SK-N-SH treated with all-trans-retinoic acid at 6 μM for 48 hours (cell line): ENCODE results near the gene WDR37.

ENCODE experiments used
- ATAC-seq: fragments of 200-7000 bp; cut with Tn5 transposase; 3 replicates; pipeline ENCODE4 v1.9.1; 2020; ENCODE audit warnings: mild to moderate bottlenecking, moderate library complexity
- ARNTL ChIP-seq: fragments of 450-650 bp; formaldehyde crosslinking; IDR thresholded peaks from 2 replicates; pipeline ENCODE4 v1.5.0; 2020; ENCODE audit warnings: low read depth, mild to moderate bottlenecking, moderate library complexity, borderline replicate concordance
- BACH2 ChIP-seq: fragments of 250-450 bp; sonication (Bioruptor Pico); IDR thresholded peaks from 2 replicates; pipeline ENCODE4 v1.9.0; 2021; ENCODE audit warnings: mild to moderate bottlenecking, borderline replicate concordance
- CREB5 ChIP-seq: fragments of 250-450 bp; sonication (Bioruptor Pico); IDR thresholded peaks from 2 replicates; pipeline ENCODE4 v1.5.1; 2020; ENCODE audit warnings: low read depth, mild to moderate bottlenecking, moderate library complexity
- CSDC2 ChIP-seq: fragments of 250-450 bp; sonication (Bioruptor Pico); IDR thresholded peaks from 2 replicates; pipeline ENCODE4 v1.5.0; 2020; ENCODE audit warnings: mild to moderate bottlenecking, moderate library complexity
- CSRNP3 ChIP-seq: fragments of 250-450 bp; sonication (Bioruptor Pico); IDR thresholded peaks from 2 replicates; pipeline ENCODE4 v1.5.1; 2021; ENCODE audit warnings: mild to moderate bottlenecking, moderate library complexity
- ESRRG ChIP-seq: fragments of 250-450 bp; sonication (Bioruptor Pico); IDR thresholded peaks from 2 replicates; pipeline ENCODE4 v1.6.1; 2021; ENCODE audit warnings: mild to moderate bottlenecking
- GLIS3 ChIP-seq: fragments of 250-450 bp; sonication (Bioruptor Pico); IDR thresholded peaks from 2 replicates; pipeline ENCODE4 v1.5.0; 2020; ENCODE audit warnings: mild to moderate bottlenecking, moderate library complexity
- OSR1 ChIP-seq: fragments of 250-450 bp; sonication (Bioruptor Pico); IDR thresholded peaks from 2 replicates; pipeline ENCODE4 v1.8.0; 2022; ENCODE audit warnings: moderate library complexity, mild to moderate bottlenecking, inconsistent platforms
- PATZ1 ChIP-seq: fragments of 250-450 bp; sonication (Bioruptor Pico); IDR thresholded peaks from 2 replicates; pipeline ENCODE4 v1.8.0; 2020; ENCODE audit warnings: mild to moderate bottlenecking, moderate library complexity, borderline replicate concordance
- POU6F1 ChIP-seq: fragments of 250-450 bp; sonication (Bioruptor Pico); IDR thresholded peaks from 2 replicates; pipeline ENCODE4 v1.8.0; 2021; ENCODE audit warnings: low read depth, mild to moderate bottlenecking, moderate library complexity, borderline replicate concordance
- PPARA ChIP-seq: fragments of 250-450 bp; sonication (Bioruptor Pico); IDR thresholded peaks from 2 replicates; pipeline ENCODE4 v1.5.0; 2020; ENCODE audit warnings: mild to moderate bottlenecking, borderline replicate concordance
- SNAI2 ChIP-seq: fragments of 250-450 bp; sonication (Bioruptor Pico); IDR thresholded peaks from 2 replicates; pipeline ENCODE4 v1.5.0; 2020; ENCODE audit warnings: mild to moderate bottlenecking, moderate library complexity
- TCF4 ChIP-seq: fragments of 250-450 bp; sonication (Bioruptor Pico); IDR thresholded peaks from 2 replicates; pipeline ENCODE4 v1.8.0; 2021; ENCODE audit warnings: mild to moderate bottlenecking, moderate library complexity, borderline replicate concordance
- TOX ChIP-seq: fragments of 250-450 bp; sonication (Bioruptor Pico); IDR thresholded peaks from 2 replicates; pipeline ENCODE4 v1.8.0; 2021; ENCODE audit warnings: mild to moderate bottlenecking, moderate library complexity, borderline replicate concordance
- TSHZ2 ChIP-seq: fragments of 250-450 bp; sonication (Bioruptor Pico); IDR thresholded peaks from 2 replicates; pipeline ENCODE4 v1.5.0; 2020; ENCODE audit warnings: mild to moderate bottlenecking, moderate library complexity
- ZC3H10 ChIP-seq: fragments of 250-450 bp; sonication (Bioruptor Pico); IDR thresholded peaks from 2 replicates; pipeline ENCODE4 v1.5.1; 2021; ENCODE audit warnings: mild to moderate bottlenecking, moderate library complexity
- ZFP3 ChIP-seq: fragments of 250-450 bp; sonication (Bioruptor Pico); IDR thresholded peaks from 2 replicates; pipeline ENCODE4 v1.5.0; 2020; ENCODE audit warnings: mild to moderate bottlenecking, moderate library complexity
- ZFP30 ChIP-seq: fragments of 450-650 bp; formaldehyde crosslinking; IDR thresholded peaks from 2 replicates; pipeline ENCODE4 v1.5.0; 2022; ENCODE audit warnings: mild to moderate bottlenecking, moderate library complexity
- ZNF565 ChIP-seq: fragments of 450-650 bp; formaldehyde crosslinking; conservative IDR thresholded peaks from 2 replicates; pipeline ENCODE4 v1.5.0; 2020; ENCODE audit warnings: low read depth, mild to moderate bottlenecking, moderate library complexity
- ZNF70 ChIP-seq: fragments of 450-650 bp; formaldehyde crosslinking; IDR thresholded peaks from 2 replicates; pipeline ENCODE4 v1.5.0; 2020; ENCODE audit warnings: mild to moderate bottlenecking, moderate library complexity
- ZNF8 ChIP-seq: fragments of 450-650 bp; formaldehyde crosslinking; IDR thresholded peaks from 2 replicates; pipeline ENCODE4 v1.5.0; 2020; ENCODE audit warnings: mild to moderate bottlenecking, moderate library complexity

The WDR37 gene

GRCh38 chr10:1162481-1163203 lies 106.5 kb downstream of the WDR37 start:
- ATAC-seq, result no peak
- TF ChIP-seq GLIS3 (CRISPR knock-in tag), result no peak
- TF ChIP-seq ESRRG, result no peak
- no peak for TF ChIP-seq ZNF565 (CRISPR knock-in tag)
- no peak for TF ChIP-seq PPARA
- TF ChIP-seq TSHZ2 (CRISPR knock-in tag), result no peak
- no peak for TF ChIP-seq BACH2 (CRISPR knock-in tag)
- TF ChIP-seq CSDC2 (CRISPR knock-in tag), result no peak
- TF ChIP-seq, all 23 proteins: peak for 0

GRCh38 chr10:1163204-1163660 lies 107.0 kb downstream of the WDR37 start:
- TF ChIP-seq PATZ1 (CRISPR knock-in tag) (no peak), ZFP30 (CRISPR knock-in tag) (no peak), ZC3H10 (CRISPR knock-in tag) (no peak), ZNF565 (CRISPR knock-in tag) (no peak), CSDC2 (CRISPR knock-in tag) (no peak), ZNF70 (no peak), POU6F1 (CRISPR knock-in tag) (no peak), TOX (CRISPR knock-in tag) (no peak), CSRNP3 (CRISPR knock-in tag) (no peak), GLIS3 (CRISPR knock-in tag) (no peak), ARNTL (CRISPR knock-in tag) (no peak), CREB5 (CRISPR knock-in tag) (no peak), ZNF8 (CRISPR knock-in tag) (no peak), TCF4 (CRISPR knock-in tag) (no peak), ZFP3 (CRISPR knock-in tag) (no peak), SNAI2 (CRISPR knock-in tag) (no peak), PPARA (no peak), OSR1 (CRISPR knock-in tag) (no peak)
- no peak for ATAC-seq

GRCh38 chr10:1163831-1164230 lies 107.6 kb downstream of the WDR37 start:
- no peak for TF ChIP-seq ZC3H10 (CRISPR knock-in tag)
- no peak for ATAC-seq
